ENCODE measurements around the gene GNPTAB. TPM values are rescaled to one million over a fixed set of nuclear protein-coding genes. Genes with fewer than 3 reads are reported as not detected.
A peak's percentile ranks its signal among the peaks of the same experiment; 100 is the strongest.
"Not testable (repeated sequence)": the region's sequence is repeated elsewhere in the genome, so short reads cannot be mapped to it uniquely, and the experiment has no call there.

Gene GNPTAB
- total RNA-seq (2014; rRNA removed; shearing (Covaris generic)) = 11.0 and 12.3 TPM in 2 replicates

DNA sequence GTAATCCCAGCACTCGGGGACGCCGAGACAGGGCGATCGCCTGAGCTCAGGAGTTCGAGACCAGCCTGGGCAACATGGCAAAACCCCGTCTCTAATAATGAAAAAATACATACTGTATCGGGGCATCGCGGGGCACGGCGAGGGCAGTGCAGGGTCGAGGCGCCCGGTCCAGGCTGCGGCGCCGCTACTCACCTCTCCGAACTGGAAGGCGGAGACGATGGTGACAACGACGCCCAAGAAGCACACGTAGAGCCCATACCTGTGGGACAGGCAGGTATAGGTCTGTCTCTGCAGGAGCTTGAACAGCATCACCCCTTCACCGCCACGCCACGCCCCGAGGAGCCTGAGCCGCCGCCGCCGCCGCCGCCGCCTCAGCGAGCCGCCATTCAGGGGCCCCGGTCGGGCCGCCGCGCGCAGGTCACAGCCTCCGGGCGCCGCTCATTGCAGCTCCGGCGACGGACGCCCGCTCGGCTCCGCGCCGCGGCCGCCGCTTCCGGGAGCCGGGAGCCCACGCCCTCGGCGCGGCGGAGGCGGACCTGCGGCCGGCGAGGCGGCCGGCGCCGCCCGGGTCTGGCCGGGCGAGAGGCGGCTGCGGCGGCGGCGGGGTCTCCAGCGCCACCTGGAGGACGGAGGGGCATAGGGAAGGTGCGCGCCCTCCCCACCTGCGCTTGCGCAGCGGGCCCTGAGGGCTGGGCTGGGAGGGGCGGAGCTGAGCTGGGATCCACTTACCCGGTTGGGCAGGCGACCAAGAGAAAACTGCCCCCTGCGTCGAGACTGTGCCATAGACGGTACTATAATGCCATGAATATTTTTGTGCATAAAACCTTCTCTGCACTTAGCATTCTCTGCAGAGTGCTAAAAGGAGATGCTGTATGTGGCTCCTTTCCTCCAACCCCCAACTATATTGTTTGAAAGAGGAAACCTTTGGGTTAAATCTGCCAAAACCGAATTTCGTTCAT, at the start of gene GNPTAB:
GNPTAB (minus strand) TSS at position 593 of the 959 bp plus-strand sequence; CDS start at position 309, 284 bp downstream.
- DNase-seq (ENCODE audit: low read depth) = peak; percentile 84

DNA sequence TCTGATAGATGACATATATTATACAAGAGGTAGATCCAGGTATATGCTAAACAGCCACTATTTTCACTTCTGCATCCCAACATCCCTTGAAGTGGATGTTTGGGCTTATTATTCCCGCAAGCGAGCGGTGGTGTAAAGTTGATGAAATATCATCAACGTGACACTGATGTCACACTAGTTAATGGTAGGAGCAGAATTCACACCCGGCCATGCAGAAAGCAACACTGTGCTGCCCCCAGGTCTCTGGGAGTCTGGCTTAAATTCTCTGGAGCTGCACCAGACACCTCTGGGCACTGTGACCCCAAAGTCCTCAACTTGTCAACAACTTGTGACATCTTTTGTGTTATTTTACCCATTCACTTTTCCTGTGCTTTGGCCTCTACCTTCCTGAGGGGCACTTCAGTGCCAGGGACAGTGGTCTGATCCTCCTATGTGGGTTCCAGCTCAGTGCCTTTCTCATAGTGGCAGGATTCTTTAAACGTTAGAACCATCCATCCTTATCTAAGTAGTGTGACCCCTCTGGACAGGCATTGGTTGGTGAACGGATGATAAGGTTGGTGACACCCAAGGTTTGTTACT, 47.6 kb upstream of the GNPTAB start:
- DNase-seq (ENCODE audit: low read depth) = no peak

GRCh38 chr12:101877806-101878242, 47.1 kb upstream of the GNPTAB start:
- peak; percentile 22 for DNase-seq (ENCODE audit: low read depth)

GRCh38 chr12:101876861-101877805, 46.4 kb upstream of the GNPTAB start, which contains the start of gene DRAM1:
TSS of gene DRAM1 (plus strand) at chr12:101877580. CDS start at chr12:101877790, 210 bp downstream.
- DNase-seq (ENCODE audit: low read depth) = peak; percentile 84

DNA sequence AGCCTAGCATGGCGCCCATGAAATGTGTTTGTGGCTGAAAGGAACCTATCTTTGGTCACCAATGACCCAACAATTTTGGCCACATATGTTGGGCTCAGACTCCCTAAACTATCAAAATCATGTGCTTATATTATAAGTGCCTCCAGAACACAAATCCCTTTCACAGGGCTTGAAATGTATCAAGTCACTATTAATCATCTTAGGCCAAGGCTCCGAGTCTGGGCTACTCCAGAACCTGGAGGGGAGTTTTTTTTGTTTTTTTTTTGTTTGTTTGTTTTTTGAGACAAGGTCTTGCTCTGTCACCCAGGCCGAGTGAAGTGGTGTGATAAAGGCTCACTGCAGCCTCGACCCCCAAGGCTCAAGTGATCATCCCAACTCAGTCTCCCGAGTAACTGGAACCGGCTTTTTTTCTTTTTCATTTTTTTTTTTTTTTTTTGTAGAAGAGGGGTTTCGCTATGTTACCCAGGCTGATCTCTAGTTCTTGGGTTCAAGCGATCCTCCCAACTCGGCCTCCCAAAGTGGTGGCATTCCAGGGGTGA, 45.6 kb upstream of the GNPTAB start:
- no peak for DNase-seq (ENCODE audit: low read depth)

- DNase-seq (ENCODE audit: low read depth) = no peak
These were observed 44.4 kb upstream of the GNPTAB start for GRCh38 chr12:101875162-101875561.

GRCh38 chr12:101870925-101871324, 40.2 kb upstream of the GNPTAB start:
- DNase-seq (ENCODE audit: low read depth) = no peak

GRCh38 chr12:101867619-101868018, 36.9 kb upstream of the GNPTAB start:
- DNase-seq (ENCODE audit: low read depth) = not testable (repeated sequence)

GRCh38 chr12:101866615-101867373, 36.0 kb upstream of the GNPTAB start:
- DNase-seq (ENCODE audit: low read depth) = no peak

DNA sequence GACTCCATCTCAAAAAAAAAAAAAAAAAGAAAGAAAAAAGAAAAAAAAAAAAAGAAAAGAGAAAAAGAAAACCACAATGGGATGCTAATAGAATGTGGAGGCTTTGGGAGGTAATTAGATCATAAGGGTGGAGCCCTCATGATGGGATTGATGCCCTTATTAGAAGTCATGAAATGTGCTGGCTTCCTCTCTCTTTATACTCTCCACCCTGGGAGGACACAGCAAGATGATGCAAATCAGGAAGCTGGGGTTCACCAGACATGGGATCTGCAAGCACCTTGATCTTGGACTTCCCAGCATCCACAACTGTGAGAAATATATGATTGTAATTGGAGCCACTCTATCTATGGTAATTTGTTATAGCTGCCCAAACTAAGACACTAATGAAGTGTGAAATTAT, 33.2 kb upstream of the GNPTAB start:
- DNase-seq (ENCODE audit: low read depth) = no peak

- DNase-seq (ENCODE audit: low read depth) = no peak
These were observed 31.5 kb upstream of the GNPTAB start for GRCh38 chr12:101862245-101862644.

DNA sequence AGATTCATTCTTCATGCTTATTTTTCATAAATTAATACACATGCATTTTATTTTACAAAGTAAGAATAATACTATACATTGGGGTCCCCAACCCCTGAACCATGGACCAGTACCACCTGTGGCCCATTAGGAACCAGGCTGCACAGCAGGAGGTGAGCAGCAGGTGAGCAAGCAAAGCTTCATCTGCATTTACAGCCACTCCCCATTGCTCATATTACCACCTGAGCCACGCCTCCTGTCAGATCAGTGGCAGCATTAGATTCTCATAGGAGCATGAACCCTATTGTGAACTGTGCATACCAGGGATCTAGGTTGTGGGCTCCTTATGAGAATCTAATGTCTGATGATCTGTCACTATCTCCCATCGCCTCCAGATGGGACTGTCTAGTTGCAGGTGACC, 30.9 kb upstream of the GNPTAB start:
- not testable (repeated sequence) for DNase-seq (ENCODE audit: low read depth)

DNA sequence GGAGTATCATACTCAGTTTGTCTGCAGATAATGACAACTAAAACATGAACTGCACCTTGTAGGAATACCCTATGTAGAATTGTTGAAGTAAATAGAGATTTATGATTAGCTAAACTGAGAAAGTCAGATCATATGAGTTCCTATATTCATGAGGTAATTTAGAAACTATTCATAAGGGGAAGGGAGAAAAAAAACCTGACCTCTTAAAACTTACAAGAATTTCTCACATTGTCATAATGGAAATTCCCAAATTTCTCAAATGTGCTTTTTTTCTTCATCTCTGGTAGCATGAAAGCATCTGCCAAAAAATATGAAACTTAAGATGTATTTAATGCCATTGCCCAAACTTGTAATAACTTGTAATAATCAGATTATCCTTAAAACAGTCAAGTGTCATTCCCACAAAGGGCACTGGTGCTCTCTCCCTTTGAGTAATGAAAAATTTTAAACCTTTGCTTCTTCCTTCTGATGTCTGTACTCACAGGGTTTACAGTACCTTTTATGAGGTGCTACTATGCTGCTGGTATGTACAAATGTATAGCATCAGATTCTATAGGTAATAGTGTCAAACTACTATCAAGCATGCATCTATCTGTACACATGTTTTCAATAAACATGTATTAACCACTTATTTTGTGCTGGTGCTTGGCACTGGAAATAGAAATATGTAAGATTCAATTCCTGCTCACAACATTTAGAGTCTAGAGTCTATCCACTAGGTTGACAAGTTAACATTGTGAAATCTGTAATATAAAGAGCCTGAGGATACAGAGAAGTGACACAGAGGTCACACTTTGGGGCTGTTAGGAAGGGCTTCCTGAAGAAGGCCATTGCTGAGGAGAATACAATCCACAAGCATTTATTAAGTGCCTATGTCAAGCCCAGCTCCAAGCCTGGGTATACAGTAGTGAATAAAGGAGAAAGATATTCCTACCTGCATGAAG, 29.2 kb upstream of the GNPTAB start:
- no peak for DNase-seq (ENCODE audit: low read depth)

DNA sequence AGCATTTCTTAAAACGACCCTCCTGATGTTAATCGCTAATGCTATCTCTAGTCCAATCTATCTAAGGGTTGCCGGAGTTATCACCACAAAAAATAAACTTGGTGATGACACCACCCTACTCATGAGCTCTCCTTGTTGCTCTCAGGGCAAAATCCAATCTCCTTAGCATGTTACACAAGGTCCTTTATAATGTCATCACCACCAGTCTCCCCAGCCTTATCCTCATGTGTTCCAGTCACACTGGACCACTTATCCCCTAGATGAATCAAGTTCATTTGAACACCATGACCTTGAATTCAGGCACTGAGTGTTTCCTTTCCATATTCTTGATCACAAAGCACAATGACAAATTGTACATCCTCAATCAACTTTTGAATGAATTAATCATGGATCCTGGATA, 27.6 kb upstream of the GNPTAB start:
- no peak for DNase-seq (ENCODE audit: low read depth)

DNA sequence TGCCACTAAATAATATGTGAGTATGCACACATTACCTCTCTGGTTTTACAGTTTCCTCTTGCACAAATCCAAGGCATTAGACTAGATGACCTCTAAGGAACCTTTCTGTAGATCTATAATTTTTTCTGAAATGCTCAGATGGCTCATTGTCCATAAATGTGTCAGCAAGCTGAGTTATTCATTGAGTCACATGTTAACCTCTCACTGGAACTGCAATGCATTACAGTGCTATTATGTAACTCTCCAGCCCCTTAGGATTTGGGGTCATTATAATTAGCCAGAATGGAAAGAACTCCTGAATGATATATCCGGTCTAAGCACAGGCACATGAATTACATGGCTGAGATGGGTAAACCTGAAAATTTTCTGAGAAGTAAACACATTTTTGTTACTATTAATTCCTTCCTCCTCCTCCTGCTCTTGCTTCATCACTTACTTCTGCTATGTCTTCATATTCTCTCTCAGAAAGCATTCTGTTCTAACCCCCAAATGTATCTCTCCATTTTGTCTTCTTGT, 26.3 kb upstream of the GNPTAB start:
- DNase-seq (ENCODE audit: low read depth) = no peak

DNA sequence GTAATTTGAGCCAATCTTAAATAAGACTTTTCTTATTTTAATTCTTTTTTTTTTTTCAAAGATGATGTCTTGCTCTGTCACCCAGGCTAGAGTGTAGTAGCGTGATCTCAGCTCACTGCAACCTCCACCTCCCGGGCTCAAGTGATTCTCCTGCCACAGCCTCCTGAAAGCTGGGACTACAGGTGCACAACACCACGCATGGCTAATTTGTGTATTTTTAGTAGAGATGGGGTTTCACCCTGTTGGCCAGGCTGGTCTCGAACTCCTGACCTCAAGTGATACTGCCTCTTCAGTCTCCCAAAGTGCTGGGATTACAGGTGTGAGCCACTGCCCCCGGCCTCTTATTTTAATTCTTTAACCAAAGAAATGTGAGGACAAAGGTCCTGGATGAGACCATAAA, 25.9 kb upstream of the GNPTAB start:
- not testable (repeated sequence) for DNase-seq (ENCODE audit: low read depth)

GRCh38 chr12:101855976-101856375, 25.2 kb upstream of the GNPTAB start:
- DNase-seq (ENCODE audit: low read depth) = no peak

DNA sequence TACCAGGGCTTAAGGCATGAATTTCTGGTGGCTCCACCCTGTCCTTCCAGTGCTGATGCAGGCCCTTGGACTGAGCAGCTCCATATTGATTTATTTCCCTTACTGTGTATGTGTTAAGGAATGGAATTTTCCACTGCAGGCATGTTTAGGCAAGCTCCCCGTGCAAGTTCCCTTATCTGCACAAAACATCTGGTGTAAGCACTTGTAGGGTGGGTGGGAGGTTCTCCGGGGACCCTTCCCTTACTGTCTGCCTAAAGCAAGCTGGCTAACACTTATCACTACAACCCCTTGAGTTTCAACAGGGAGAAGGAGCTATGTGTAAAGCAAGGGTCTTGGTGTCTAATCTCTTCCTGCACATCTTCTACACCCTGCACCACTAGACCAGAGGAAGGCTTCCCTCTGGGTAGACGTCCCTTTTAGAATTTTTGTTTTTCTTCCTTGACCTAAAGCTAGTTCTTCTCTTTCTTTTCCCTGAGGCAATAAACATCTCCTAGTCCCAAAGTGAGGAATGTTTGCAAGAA, 24.7 kb upstream of the GNPTAB start:
- DNase-seq (ENCODE audit: low read depth) = no peak

DNA sequence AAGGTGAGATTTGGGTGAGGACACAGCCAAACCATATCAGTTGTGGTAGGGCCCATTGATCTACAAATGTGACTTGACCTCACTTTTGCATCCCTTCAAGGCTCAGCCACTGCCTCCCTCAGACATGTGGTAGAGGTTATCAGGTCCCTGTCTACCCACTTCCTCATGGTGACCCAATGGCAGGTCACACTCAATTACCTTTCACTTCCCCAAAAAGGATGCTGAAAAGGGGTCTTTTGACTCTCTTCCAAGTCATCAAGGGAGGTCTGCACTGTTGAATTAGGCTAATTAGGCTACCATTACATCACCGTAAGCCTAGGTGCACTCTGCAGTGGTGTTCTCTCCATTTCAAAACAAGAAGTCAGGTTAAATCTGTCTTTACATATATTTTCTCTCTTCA, 24.0 kb upstream of the GNPTAB start:
- DNase-seq (ENCODE audit: low read depth) = no peak

All from RPMI7951 (cell line).